Activated CD4-positive, alpha-beta T cell treated with anti-CD3 and anti-CD28 coated beads, Interleukin-2, amount 50 U/mL, for 1 hour (primary cell): ENCODE data around the gene ZSCAN20.

ENCODE experiments used
- DNase-seq: peaks from one replicate; pipeline ENCODE4 v3.0.0-alpha.2; 2020

Gene ZSCAN20

DNA sequence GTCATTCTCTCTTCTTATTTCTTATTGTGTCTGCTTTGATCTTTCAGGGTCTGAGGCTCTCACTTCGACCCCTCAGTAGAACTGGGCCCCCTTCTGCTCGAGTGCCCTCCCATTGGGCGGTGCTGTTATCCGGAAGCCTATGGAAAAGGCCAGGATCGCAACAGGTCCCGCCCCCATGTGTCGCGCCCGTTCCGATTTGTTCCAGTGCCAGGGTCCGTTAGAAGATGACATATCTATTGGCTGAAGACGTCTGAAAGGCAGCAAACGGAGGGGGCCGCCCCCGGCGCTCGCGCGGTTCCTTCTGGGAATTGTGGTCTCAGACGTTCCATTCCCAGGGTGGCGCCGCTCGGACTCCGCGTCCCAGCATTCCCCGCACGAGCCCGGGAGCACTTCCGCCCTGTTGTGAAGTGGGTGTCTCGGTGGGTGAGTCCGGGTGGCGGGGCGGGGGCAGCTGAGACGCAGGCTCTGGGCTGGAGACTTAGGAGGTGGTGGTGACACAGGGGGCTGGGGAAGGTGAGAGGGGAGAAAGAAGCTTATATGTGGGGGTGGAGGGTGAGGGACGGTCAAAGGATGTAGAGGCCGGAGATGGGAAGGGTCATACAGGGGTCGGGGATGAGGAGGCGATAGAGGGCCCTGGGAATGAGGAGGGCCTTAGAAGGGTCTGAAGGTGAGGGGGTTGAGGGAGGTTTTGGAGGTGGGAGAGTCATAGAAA is at the start of gene ZSCAN20:
ZSCAN20 (plus strand) TSS at position 377 of the 712 bp plus-strand sequence. CDS start 6,644 bp downstream, outside the sequence.
- peak; percentile 77 for DNase-seq

DNA sequence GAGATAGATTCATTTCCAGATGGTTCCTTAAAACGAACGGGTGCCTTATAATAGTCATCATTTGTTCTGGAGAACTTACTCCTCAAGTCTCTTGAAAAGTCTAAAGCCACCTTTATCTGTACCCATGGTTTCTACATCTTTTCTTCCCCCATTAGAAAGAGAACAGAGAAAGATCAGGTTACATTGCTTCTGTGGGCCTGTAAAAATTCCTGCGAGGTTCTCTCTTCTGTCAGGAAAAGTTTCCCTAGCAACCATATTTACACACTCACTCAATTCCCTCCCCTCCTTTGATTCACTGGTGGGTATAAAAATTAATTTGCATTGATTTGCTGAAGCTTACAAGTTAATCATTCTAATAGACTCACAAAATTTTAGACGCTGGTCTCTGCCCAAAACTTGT is 48.2 kb upstream of the ZSCAN20 start:
- no peak for DNase-seq

DNA sequence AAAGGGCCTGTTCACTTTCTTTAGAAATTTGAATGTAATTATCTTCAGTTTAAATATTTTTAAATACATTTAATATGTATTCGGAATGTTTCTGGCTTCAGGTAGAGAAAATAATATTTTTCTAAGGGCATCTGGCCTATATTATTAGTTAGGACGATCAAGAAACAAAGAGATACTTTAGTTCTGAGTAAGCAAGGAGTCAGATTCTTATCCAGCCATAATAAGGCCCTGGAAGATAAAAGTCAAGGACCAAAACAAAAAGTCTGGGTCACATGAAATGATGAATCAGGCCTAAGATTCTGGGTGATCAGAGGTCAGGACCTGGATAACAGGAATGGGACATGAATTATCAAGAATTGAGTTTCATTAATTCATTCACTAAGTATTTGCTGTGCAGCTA is 47.8 kb upstream of the ZSCAN20 start:
- DNase-seq, result no peak

DNA sequence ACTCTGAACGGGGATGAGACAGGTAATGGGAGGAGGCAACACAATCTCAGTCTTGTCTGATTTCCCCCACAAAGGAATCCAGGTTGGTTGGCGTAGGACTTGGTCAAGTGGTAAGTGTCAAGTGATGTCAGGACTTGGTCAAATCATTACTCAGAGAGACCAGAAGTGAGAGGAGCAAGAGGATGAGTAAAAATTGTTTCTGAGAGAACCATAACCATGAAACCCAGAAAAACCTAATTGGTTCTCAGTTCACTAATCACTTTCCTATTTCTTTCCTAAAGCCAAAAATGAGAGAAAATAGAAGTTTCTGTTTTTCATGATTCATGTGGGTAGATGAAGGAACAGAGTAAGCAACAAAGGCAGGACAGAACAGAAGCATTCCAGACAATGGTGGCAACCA is 46.5 kb upstream of the ZSCAN20 start:
- DNase-seq, result no peak

DNA sequence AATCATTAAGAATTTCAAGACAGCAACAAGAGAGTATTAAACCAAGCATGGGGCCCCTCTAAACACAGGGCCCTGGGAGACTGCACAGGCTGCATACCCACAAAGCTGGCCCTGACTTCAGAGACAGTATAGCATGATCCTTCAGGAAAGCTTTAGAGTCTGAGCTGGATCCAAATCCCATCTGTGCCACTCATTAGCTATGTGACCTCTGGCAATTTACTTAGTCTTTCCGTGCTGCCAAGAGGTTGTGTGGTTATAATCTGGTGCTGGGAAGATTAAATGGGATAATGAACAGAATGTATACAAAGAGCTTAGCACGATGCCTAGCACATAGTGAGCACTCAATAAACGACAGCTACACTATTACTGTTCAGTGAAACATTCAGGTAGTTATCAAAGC is 45.5 kb upstream of the ZSCAN20 start:
- no peak for DNase-seq

DNA sequence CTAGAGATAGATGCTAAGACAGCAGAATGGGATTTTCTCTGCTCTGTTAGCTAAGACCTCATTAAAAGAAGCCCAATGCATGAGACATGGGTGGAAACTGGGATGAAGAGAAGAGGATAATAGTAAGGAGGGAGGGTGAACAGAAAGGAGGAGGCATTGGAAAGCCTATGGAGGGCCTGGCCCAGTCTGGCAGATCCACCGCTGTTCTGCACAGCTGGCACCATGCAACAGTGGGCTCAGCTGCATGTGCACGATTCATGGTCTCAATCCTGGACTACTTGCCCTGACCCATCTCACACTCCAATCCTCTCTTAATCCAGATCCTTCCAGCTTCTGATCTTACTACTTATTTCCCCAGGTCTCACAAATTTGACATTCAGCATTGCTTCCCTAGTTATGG is 43.8 kb upstream of the ZSCAN20 start:
- DNase-seq, result no peak

DNA sequence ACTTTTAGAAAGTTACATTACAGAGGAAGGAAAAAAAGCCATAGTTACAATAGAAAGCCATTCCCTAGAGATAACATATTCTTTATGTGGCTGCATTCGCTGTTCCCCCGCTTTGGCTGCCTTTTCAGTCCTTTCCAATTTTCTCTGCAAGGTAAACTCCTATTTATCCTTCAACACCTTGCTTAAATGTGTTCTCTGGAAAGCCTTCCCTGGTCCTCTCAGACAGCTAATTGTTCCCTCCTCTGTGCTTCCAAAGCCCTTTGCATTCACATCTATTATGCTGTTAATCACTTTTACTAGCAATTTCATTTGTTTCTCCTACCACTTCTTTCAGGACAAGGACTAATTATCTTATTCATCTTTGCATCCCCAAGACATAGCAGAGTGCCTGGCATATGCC is 43.1 kb upstream of the ZSCAN20 start:
- no peak for DNase-seq

DNA sequence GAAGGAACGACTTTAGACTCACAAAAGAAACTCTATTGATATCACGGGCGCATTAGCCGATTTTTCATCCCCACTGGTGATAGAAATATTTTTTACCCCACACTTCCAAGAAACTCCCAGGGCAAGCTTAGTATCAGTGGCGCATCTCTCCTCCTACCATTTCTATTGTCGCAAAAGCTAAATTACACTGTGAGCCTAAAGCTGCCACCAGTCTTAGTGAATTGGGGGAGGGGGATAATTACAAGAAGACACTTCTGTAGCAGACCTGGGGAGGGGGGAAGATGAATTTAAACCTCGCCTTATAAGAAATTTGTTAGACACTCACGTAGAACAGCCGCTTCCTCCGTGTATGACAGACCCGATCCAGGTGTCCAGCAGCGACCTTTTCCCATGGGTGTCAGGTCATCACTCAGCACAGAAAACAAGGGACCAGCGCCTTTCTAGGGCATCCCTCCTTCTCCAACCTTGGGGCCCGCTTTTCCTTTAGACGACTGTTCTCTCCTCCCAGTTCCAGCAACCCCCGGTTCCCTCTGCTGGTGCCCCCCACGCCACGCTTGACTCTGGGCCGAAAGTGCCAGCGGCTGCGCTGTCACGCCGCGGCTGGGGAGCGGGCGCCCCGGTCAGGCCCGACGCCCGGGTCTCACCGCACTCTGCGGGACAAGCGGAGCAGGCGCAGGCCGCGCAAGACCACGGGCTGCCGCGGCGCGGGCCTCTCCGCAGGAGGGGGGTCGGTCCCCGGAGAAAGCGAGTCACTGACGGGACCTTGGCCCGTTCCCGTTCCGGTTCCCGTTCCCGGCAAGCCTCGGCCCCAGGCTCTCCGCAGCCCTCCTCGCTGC is 42.4 kb upstream of the ZSCAN20 start:
- DNase-seq, result peak; percentile 8

DNA sequence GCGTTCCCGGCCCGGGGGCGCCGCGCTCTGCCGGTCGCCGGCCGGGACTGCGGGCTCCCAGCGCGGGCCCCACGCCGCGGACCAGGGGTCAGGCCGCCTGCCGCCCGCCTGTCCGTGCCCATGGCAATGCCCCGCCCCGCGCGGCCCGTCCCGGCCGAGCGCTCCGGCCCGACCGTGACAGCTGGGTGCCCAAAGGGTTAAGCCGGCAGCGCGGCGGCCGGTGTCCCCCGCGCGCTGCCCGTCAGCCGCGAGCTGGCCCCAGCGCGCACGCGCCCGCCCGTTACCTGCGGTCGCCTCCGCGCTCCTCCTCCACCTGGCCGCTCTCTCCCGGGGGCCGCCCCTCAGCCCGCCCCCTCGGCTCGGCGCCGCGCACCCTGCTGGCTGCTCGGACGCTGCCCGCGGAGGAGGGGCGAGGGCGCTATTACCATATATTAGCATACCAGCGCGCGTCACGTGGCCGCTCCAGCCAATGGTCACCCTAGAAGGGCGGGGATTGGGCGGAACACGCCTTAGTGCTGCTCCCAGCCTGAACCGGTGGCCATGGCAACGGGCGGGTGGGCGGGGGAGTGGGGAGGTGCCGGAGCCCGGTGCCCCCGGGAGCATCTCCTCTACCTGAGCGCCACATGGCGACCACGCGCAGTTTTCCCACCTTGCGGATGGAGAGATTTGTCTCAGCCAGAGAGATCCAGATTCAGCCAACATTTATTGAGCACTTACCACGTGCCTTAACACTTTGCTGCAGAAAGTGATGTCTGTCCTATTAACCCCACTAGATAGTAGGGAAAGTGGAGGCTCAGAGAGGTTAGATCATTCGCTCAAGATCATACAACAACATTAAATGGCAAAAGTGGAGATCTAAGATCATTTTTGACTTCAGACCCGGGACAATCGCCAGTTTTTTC is 41.5 kb upstream of the ZSCAN20 start, which contains the start of gene PHC2:
PHC2 (minus strand) TSS at position 404 of the 902 bp plus-strand sequence. CDS start 55,556 bp downstream, outside the sequence.
- DNase-seq, result peak; percentile 91

DNA sequence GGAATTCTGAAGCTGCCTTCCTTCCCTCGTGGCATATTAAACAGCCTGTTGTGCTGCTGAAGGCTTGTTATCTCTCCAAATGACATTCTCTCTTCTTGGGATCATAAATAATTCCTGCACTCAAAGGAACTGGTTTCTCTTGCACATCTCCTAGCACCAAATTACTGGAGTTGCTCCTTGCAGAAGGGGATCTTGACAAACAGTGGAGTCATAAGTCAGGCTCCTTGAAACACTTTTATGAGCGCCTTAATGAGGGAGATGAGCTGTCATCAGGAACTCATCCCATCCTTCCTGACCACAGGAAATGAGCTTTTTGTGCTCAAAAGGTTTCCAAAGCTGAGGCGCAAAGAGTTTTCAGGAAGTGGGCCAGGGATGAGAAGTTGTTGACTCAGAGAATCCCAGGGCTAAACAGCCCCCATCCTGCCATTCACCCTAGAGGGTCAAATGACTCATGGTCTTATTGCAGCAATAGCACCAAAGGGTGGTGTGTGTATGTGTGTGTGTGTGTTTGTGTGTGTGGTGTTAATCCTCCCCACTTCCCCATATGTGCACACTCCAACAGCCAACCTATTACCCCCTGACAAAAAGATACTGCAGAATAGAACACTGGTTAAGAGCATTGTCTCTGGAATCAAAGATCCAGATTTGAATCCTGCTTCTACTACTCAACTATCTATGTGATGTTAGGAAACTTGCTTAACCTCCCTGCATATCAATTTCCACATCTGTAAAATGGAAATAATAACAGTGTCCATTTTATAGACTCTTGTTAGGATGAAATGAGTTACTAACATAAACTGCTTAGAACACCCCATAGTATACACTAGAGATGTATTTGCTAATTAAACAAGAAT is 38.7 kb upstream of the ZSCAN20 start:
- DNase-seq, result no peak

DNA sequence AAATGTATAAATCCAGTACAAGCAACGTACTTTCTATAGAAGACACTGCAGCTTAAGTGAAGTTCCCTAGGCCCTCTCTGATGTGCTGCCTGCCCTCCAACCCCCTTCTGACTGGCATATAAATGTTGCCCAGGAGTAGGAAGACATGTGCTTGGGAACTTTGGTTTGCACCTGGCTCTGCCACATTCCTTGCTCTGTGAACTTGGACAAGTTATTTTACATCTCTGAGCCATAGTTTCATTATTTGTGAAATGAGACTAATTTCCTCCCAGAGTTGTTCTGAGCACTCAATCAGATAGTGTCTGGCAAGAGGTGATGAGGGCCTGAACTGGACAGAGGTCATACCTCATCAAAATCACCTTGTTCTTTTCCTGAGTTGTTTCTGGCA is 38.1 kb upstream of the ZSCAN20 start:
- no peak for DNase-seq

DNA sequence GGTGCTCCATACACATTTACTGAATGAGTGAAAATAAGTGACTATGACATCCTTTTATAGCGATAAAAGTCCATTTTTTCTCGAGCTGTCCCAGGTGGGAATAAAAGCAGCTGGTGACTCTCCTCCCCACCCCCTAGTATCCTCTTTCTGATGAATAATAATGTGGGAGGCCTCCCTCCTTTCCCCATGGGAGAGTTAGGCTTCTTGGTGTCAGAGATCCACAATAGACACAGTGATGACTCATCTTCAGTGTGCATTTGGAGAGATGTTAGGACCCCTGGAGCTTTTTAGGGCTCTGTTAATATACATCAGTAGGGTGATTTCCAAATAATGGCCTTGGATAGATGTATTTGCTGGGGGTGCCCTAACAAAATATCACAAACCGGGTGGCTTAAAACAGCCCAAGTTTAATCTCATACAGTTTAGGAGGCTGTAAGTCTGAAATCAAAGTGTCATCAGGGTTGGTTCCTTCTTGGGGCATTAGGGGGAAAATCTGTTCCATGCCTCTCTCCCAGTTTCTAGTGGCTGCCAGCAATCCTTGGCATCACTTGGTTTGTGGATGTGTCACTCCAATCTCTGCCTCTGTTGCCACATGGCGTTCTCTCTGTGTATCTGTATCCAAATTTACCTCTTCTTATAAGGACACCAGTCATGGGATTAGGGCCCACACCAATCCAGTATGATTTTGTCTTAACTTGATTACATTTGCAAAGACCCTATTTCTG is 37.2 kb upstream of the ZSCAN20 start:
- DNase-seq, result no peak

DNA sequence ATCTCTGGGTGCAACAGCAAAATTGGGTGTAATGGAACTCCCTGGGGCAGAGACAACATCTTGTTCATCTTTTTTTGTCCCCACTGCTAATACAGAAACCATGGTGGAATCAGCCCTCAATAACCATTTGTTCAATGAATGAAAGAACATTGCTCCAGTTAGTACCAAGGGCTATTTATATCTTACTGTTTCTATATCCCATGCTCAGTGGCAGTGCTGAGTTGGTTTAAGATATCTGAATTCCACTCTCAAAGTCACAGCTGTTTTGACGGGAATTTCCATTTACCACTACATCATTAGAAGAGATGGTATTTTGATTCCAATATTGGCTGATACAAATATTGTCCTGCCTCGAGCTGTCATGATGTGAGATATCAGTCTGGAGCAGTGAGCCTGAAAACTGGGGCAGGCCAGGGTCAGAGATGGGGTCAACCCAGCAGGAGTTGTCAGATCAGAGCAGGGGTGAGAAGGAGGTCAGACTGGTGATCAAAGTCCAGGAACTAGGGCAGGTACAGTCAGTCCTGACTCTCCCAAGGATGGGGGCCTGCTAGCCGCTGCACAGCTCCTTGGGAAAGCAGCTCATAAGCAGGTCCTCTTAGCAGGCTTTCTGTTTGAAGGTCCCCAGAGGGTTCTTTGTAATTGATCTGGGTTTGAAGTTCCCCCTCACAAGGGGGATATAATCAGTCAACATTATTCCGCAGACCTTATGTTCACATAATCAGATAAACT is 35.7 kb upstream of the ZSCAN20 start:
- DNase-seq, result no peak

DNA sequence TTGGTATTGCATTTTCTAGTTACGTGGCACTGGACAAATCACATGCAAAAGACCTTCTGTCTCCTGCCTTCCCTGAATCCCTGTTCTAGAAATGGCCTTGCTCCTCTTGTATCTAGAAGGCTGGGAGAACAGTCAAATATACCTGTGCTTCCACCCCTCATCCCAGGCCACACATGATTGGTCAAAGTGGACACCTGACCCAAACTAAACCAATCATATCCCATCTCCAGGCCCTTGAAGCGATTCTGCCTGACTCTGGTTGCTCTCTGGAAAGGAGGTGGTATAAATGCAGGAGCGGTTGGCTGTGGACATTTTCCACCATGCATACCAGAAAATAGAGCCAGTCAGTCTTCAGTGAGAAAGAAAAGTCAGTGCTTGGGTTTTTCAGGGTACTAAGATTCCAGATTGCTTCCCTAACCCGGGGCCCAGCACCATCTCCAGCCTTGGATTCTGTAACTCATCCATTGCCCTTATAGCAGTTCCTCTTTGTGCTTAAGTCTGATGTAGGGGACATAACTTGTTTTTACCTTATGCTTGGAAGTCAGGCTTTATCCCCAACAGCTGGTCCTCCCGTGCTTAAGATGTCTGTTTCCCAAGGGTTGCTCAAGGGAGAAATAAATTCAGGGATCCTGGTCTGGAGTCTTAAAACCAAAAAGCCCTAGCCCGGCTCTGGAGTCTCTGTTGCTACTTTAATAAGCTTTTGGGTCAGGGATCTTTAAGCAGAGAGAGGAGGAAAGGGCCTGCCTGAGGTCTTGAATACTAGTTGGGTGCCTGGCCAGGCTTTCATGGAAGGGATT is 33.9 kb upstream of the ZSCAN20 start:
- no peak for DNase-seq

DNA sequence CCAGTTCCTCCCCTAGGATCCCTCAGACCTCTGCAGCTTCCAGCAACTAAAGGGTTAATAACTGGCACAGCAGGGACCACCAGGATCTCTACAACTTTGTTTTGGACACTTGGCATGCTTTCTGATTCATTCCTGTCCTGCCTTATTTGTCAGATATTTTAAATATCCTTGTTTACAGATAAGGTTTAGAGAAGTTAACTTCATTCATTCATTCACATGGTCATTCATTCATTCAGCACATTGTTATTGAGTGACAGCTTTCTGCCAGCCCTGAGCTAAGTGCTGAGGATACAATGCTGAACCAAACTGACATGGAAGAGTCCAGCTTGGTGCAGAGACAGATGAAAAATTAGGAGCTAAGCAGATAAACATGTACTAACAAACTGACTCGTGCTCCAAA is 32.8 kb upstream of the ZSCAN20 start:
- DNase-seq, result no peak

DNA sequence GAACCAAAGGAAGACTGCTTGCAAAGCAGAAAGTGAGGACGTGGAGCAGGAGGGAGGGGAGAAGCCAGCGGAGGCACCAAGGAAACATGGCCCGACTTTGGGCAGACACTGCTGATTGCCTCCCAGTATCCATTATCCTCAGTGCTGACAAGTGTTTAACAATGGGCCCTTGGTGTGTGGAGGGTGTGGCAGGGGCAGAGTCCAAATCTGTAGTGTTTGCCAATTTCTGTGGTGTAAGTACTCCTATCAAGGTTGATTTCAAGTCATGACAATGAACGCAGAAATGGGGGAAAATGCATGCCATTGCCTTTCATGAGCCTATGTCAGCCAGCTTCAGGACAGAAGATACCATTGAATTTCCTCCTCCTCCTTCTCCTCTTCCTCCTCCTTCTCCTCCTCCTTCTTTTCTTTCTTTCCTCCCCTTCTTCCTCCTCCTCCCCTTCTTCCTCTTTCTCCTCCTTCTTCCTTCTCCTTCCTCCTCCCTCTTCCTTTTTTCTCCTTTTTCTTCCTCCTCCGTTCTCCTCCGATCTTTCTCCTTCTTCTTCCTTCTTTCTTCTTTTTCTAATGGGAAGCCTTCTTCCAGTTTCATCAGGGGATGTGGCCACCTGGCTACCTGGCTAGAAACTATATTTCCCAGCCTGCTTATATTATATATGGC is 31.2 kb upstream of the ZSCAN20 start:
- no peak for DNase-seq

DNA sequence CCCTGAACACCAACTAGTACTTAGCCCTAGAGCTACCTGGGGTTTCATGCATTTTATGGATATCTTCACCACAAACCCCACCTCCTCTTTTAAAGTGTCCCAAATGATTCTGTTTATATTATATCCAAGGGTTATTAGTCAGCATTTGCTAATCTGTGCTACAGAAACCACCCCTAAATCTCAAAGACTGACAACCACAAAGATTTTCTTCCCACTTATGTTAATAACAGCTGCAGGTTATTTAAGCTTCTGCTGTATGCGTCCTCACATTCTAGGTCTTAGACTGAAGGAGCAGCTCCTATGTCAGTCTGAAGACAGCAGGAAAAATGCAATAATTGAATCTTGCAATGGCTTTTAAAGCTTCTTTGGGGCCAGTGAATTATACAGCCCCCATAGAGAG is 30.3 kb upstream of the ZSCAN20 start:
- DNase-seq, result no peak

DNA sequence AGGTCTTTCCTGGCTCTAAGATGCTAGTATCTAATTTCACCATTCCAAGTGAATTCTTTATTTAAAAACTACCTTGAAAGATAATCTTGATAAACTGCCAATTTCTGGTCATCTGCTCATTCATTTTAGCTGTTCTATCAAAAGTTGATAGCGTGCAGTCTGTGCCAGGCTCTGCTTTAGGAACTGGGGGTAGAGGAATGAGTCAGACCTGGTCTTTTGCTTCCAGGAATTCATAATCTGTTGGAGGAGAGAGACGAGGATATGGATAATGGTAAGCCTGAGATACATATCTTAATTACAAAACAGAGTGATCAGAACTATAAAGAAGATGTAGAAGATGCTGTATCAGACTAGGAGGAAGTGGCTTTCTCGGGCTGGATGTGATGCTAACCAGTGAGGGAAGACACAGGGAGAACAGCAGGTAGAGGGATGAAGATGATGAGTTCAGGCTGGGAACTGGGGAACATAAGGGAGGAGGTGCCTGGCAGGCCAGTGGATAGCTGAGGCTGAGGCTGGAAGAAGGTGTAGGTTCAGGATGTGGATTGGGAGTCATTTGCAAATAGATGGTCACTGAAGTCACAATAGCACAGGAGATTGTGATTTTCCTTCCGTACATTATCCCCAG is 29.3 kb upstream of the ZSCAN20 start:
- DNase-seq, result no peak

DNA sequence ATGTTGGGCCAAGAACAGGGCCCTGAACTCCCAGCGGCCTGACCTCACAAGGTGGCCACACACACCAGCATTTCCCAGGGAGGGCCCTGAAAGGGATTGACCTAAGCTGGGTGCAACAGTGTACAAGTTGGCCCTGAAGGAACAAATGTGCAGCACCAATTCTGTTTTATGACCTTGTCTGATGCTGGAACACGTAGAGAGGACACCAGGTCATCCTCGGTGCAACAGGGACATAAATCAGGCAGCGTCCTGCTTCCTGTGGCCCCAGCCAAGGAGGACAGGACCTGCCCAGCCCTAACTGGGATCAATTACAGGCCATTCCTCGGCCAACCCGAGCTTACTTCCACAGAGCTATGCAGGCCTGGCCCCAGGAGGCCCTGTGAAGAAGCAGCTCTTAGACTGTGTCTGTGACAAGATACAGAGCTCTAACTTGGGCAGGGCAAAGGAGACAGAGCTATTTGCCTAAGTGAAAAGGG is 28.7 kb upstream of the ZSCAN20 start:
- DNase-seq, result no peak
